K562 (cell line): Measurements from ENCODE around the gene AGAP1. TPM values are rescaled to one million over a fixed set of nuclear protein-coding genes. Genes with fewer than 3 reads are reported as not detected.

Experiments
- ATAC-seq: fragments of 200-7000 bp; cut with Tn5 transposase; 3 replicates; pipeline ENCODE4 v1.9.1; 2020; ENCODE audit warnings: moderate library complexity
- BruUV-seq: library from RNA; stranded (reverse); fragments of 400-500 nt; replicated peaks from 2 replicates; lab custom pipeline; 2021; lab: Mats Ljungman, UMichigan
- CTCF ChIA-PET: fragments of 300-600 bp; formaldehyde crosslinking; extraction: SDS; loops from one replicate; lab custom pipeline; 2021; ENCODE audit warnings: low intra/inter-chr PET ratio; lab: Yijun Ruan, JAX
- POLR2A ChIA-PET: fragments of 300-600, 350-650 bp; sonication (Branson Sonifier 250); formaldehyde crosslinking; extraction: SDS; loops from one replicate; lab custom pipeline; 2021; ENCODE audit warnings: antibody characterized with exemption, inconsistent platforms; lab: Yijun Ruan, JAX
- DNase-seq, 4 experiments: peaks; one replicate each; pipeline versions ENCODE4 v3.0.0 to v3.0.0-alpha.2; 2011 to 2018; ENCODE audit warnings: low spot score in 3 of 4, mixed read lengths in 3 of 4; ENCODE audit errors: extremely low read depth in 1 of 4
- FAIRE-seq: peaks from 2 replicates; lab custom pipeline; 2011; peaks lifted over from hg19 to GRCh38; lab: Jason Lieb, UNC
- H2AFZ ChIP-seq: 2 replicates; pipeline ENCODE4 v1.6.0; 2011; ENCODE audit warnings: low read depth, low read length, control low read depth, inconsistent platforms
- H3K27ac ChIP-seq: fragments of 200-600 bp; 3 replicates; pipeline ENCODE4 v1.8.0; 2011; ENCODE audit warnings: low read depth, mild to moderate bottlenecking, control low read depth, inconsistent platforms, low read length, moderate library complexity, mixed read lengths; ENCODE audit errors: extremely low read depth
- H3K27me3 ChIP-seq, 2 experiments: fragments of 300-600 bp in 1 of 2; 2 replicates in 1 of 2; 3 replicates in 1 of 2; pipeline versions ENCODE4 v1.6.0 to v1.8.0; 2011; ENCODE audit warnings: inconsistent platforms in 2 of 2, low read length in 2 of 2, mild to moderate bottlenecking in 1 of 2, mixed read lengths in 1 of 2, moderate library complexity in 1 of 2; ENCODE audit not compliant: control insufficient read depth in 2 of 2, insufficient read depth in 2 of 2
- H3K36me3 ChIP-seq: fragments of 300-600 bp; 3 replicates; pipeline ENCODE4 v1.8.0; 2011; ENCODE audit warnings: mild to moderate bottlenecking, low read length, inconsistent platforms; ENCODE audit not compliant: control insufficient read depth, insufficient read depth
- H3K4me1 ChIP-seq, 2 experiments: fragments of 200-600 bp in 1 of 2; replicated peaks in 1 of 2; 2 replicates in 1 of 2; 3 replicates in 1 of 2; pipeline versions ENCODE4 v1.5.1 to v1.8.0; 2011; ENCODE audit warnings: inconsistent platforms in 2 of 2, low read length in 2 of 2, mild to moderate bottlenecking in 1 of 2, mixed read lengths in 1 of 2, moderate library complexity in 1 of 2; ENCODE audit not compliant: control insufficient read depth in 2 of 2, insufficient read depth in 2 of 2
- H3K4me2 ChIP-seq: 2 replicates; pipeline ENCODE4 v1.6.1; 2011; ENCODE audit warnings: low read length, control low read depth, inconsistent platforms, mixed read lengths; ENCODE audit not compliant: insufficient read depth
- H3K4me3 ChIP-seq: fragments of 200-600 bp; sonication (generic), shearing (Covaris generic); 2 replicates; pipeline ENCODE4 v1.5.1; 2016; ENCODE audit warnings: control low read depth, inconsistent platforms
- H3K79me2 ChIP-seq: fragments of 200-600 bp; 3 replicates; pipeline ENCODE4 v1.8.0; 2011; ENCODE audit warnings: low read length, inconsistent platforms; ENCODE audit not compliant: control insufficient read depth, insufficient read depth
- H3K9ac ChIP-seq, 2 experiments: 2 replicates each; pipeline versions ENCODE4 v1.6.0 to v1.6.1; 2011; ENCODE audit warnings: low read depth in 2 of 2, low read length in 2 of 2, control low read depth in 1 of 2, inconsistent platforms in 1 of 2, mild to moderate bottlenecking in 1 of 2, mixed read lengths in 1 of 2; ENCODE audit not compliant: insufficient read depth in 1 of 2
- H3K9me1 ChIP-seq: one replicate; pipeline ENCODE4 v1.6.0; 2011; ENCODE audit warnings: inconsistent platforms, mild to moderate bottlenecking, low read length, moderate library complexity; ENCODE audit not compliant: control insufficient read depth, insufficient read depth
- H3K9me3 ChIP-seq: replicated peaks from 2 replicates; pipeline ENCODE4 v1.5.1; 2011; ENCODE audit warnings: low read depth, low read length, inconsistent platforms; ENCODE audit not compliant: control insufficient read depth, insufficient read depth
- H4K20me1 ChIP-seq: replicated peaks from 2 replicates; pipeline ENCODE4 v1.6.1; 2011; ENCODE audit warnings: low read length, inconsistent platforms, mixed read lengths; ENCODE audit not compliant: control insufficient read depth, insufficient read depth
- DMBX1 ChIP-seq: fragments of 250-450 bp; sonication (Bioruptor Pico); IDR thresholded peaks from 2 replicates; pipeline ENCODE4 v1.8.0; 2022; ENCODE audit warnings: inconsistent platforms, mild to moderate bottlenecking, moderate library complexity, borderline replicate concordance
- POLR2AphosphoS2 ChIP-seq: IDR thresholded peaks from 2 replicates; pipeline ENCODE4 v1.6.1; 2012; ENCODE audit warnings: low read length, improper control_type of control experiment
- PTBP1 ChIP-seq: fragments of 200-400 bp; formaldehyde crosslinking; IDR thresholded peaks from 2 replicates; pipeline ENCODE4 v1.6.1; 2017; ENCODE audit warnings: low read depth, low read length
- SPI1 ChIP-seq: IDR thresholded peaks from 2 replicates; pipeline ENCODE4 v1.6.1; 2011; ENCODE audit warnings: low read depth, low read length, control low read depth, borderline replicate concordance
- SRSF1 ChIP-seq: fragments of 200-400 bp; formaldehyde crosslinking; IDR thresholded peaks from 2 replicates; pipeline ENCODE4 v1.6.1; 2017; ENCODE audit warnings: mild to moderate bottlenecking, low read depth, low read length, moderate library complexity
- TOE1 ChIP-seq, 2 experiments: fragments of 450-650 bp in 1 of 2; sonication (generic) in 1 of 2; formaldehyde crosslinking in 1 of 2; IDR thresholded peaks; 2 replicates each; pipeline versions ENCODE4 v1.7.1 to v1.8.0; 2016 to 2022; ENCODE audit warnings: borderline replicate concordance in 2 of 2, mild to moderate bottlenecking in 2 of 2, antibody characterized with exemption in 1 of 2, inconsistent platforms in 1 of 2, low read depth in 1 of 2, missing genetic modification reagents in 1 of 2, moderate library complexity in 1 of 2
- ZNF212 ChIP-seq: fragments of 450-650 bp; formaldehyde crosslinking; IDR thresholded peaks from 2 replicates; pipeline ENCODE4 v1.4.0; 2020; ENCODE audit warnings: mild to moderate bottlenecking
- ZNF507 ChIP-seq: conservative IDR thresholded peaks from 2 replicates; pipeline ENCODE4 v1.6.1; 2017; ENCODE audit warnings: missing genetic modification characterization, missing compliant biosample characterization
- ZNF592 ChIP-seq: fragments of 450-650 bp; IDR thresholded peaks from 2 replicates; pipeline ENCODE4 v1.6.1; 2017; ENCODE audit warnings: antibody characterized with exemption, mild to moderate bottlenecking
- ZNF609 ChIP-seq: sonication (generic); formaldehyde crosslinking; IDR thresholded peaks from 2 replicates; pipeline ENCODE4 v1.8.1; 2023; ENCODE audit warnings: missing genetic modification reagents, mild to moderate bottlenecking, borderline replicate concordance
- WGBS: fragments of 100-300 bp; shearing (Covaris generic); methylation state at CpG from one replicate; pipeline ENCODE4 v1.1.6; 2016; ENCODE audit warnings: low coverage, mixed read lengths; ENCODE audit not compliant: insufficient coverage; ENCODE audit errors: missing lambda C conversion rate; 5-methylcytosine and 5-hydroxymethylcytosine counted together
- in situ Hi-C: fragments of 300-500 bp; cut with MboI; formaldehyde crosslinking; loops from 4 replicates; pipeline ENCODE4 v1.15.0; 2018; ENCODE audit warnings: inconsistent platforms, mixed read lengths
- intact Hi-C: fragments of 100-400 bp; cut with micrococcal nuclease; formaldehyde crosslinking; loops from 2 replicates; pipeline ENCODE4 v1.14.2; 2022
- polyA plus RNA-seq, 8 experiments: library from polyadenylated mRNA; depleted of rRNA in 4 of 8; stranded (reverse) in 5 of 8; unstranded in 3 of 8; fragments of >200 nt; fragmentation: Nextera tagmentation in 2 of 8; fragmentation: Illumina TruSeq in 1 of 8; extraction: Ambion mirVana in 2 of 8; extraction: Trizol in 1 of 8; gene quantifications; 2 replicates each; pipeline versions ENCODE4 v1.2.1 to v1.2.3, GENCODE V29; 2011 to 2014; ENCODE audit warnings: inconsistent platforms in 1 of 8, missing spikeins in 1 of 8
- total RNA-seq, 7 experiments: library from RNA; depleted of rRNA in 6 of 7; stranded (reverse); fragments of >200 nt in 6 of 7; fragmentation: Illumina TruSeq in 2 of 7; extraction: Trizol in 2 of 7; gene quantifications; 2 replicates each; pipeline versions ENCODE4 v1.2.1 to v1.2.3, GENCODE V29; 2011 to 2021; ENCODE audit warnings: low replicate concordance in 1 of 7

Gene AGAP1
- total and polyA plus RNA-seq, 9 of the 15 experiments (the other 6 are each of a cell fraction or from before 2014, with no cell fraction given): 1.3 to 24.0 (median 10.6) TPM

GRCh38 chr2:235643680-235644511 is 150.1 kb downstream of the AGAP1 start (continued):
- TF ChIP-seq ZNF609 (CRISPR knock-in tag) (no peak), SRSF1 (no peak)

- no peak overlapping the region for H3K27ac ChIP-seq
- POLR2A ChIA-PET: interaction anchor here (0.5 to 0.6 kb wide), 2 partner anchors 626 to 1449 kb away, joined by 3 read pairs; no protein-coding TSS in a partner anchor
- H3K79me2 ChIP-seq: peaks cover 41% of the 10 kb centered on the region
- TF ChIP-seq POLR2AphosphoS2 (no peak), ZNF507 (tag) (no peak), TOE1 (IDR thresholded peaks at IDR 0.05; ENCODE audit: borderline replicate concordance) (no peak), TOE1 (CRISPR knock-in tag; IDR thresholded peaks at IDR 0.05; ENCODE audit: borderline replicate concordance, low read depth) (no peak), ZNF212 (CRISPR knock-in tag) (no peak), PTBP1 (no peak), SPI1 (no peak), DMBX1 (CRISPR knock-in tag) (no peak), ZNF592 (no peak)
These were observed 153.4 kb downstream of the AGAP1 start for GRCh38 chr2:235647264-235647663.

More at GRCh38 chr2:235647264-235647663, 153.4 kb downstream of the AGAP1 start:
- WGBS: 97% methylated on average over 5 of the region's 6 CpGs
- Histone ChIP-seq H2AFZ (no peak overlapping the region), H3K36me3 (no peaks in the 10 kb centered on the region), H3K4me1 (peaks cover under 1 to 17% of the 10 kb centered on the region in 2 experiments; a peak in 3 of 5 replicates), H3K9me1 (no peaks in the 10 kb centered on the region), H3K4me3 (no peak overlapping the region), H3K27me3 (no peaks in the 10 kb centered on the region), H3K9ac (no peak overlapping the region), H3K4me2 (no peak overlapping the region), H4K20me1 (peaks cover 23% of the 10 kb centered on the region), H3K9me3 (no peaks in the 10 kb centered on the region)
- FAIRE-seq (no peak), DNase-seq (no peak), ATAC-seq (no peak)
- in situ Hi-C loops (no loop called here), intact Hi-C loops (no loop called here)
- CTCF ChIA-PET: no interaction called here
- BruUV-seq: no TSS peak
